Gastrocnemius medialis (tissue), 4 donors: ENCODE results near the gene BRSK1. TPM values are rescaled to one million over a fixed set of nuclear protein-coding genes. Genes with fewer than 3 reads are reported as not detected.
A peak's percentile ranks its signal among the peaks of the same experiment; 100 is the strongest.

Source experiments
- ATAC-seq, 2 donors: fragments of 150-250 bp; one replicate each; pipeline ENCODE4 v1.9.1; 2016
- DNase-seq, 2 donors: peaks; one replicate each; pipeline ENCODE4 v3.0.0-alpha.2; 2019
- H3K27ac ChIP-seq, 4 donors: fragments of 200-600 bp; sonication (generic); 1 replicate in 1 of 4; 2 replicates in 3 of 4; pipeline ENCODE4 v1.5.1; 2016 to 2018; ENCODE audit warnings: mild to moderate bottlenecking in 2 of 4, moderate library complexity in 1 of 4
- H3K27me3 ChIP-seq, 3 donors: fragments of 200-600 bp; sonication (generic) in 2 of 3; 1 replicate in 1 of 3; 2 replicates in 2 of 3; pipeline versions ENCODE4 v1.5.1 to v1.6.0; 2016 to 2019; ENCODE audit warnings: mild to moderate bottlenecking in 1 of 3, moderate library complexity in 1 of 3
- H3K36me3 ChIP-seq, 2 donors: fragments of 200-600 bp; sonication (generic) in 1 of 2; one replicate each; pipeline ENCODE4 v1.5.1; 2017 to 2018
- H3K4me1 ChIP-seq, 2 donors: fragments of 200-600 bp; sonication (generic) in 1 of 2; one replicate each; pipeline ENCODE4 v1.5.1; 2016 to 2017; ENCODE audit warnings: mild to moderate bottlenecking in 2 of 2
- H3K4me3 ChIP-seq, 4 donors: fragments of 200-600 bp; sonication (generic) in 3 of 4; 1 replicate in 1 of 4; 2 replicates in 3 of 4; pipeline ENCODE4 v1.5.1; 2016 to 2019; ENCODE audit warnings: mild to moderate bottlenecking in 2 of 4
- H3K9me3 ChIP-seq, 3 donors: fragments of 200-600 bp; sonication (generic) in 2 of 3; 1 replicate in 1 of 3; 2 replicates in 2 of 3; pipeline ENCODE4 v1.5.1; 2016 to 2019
- POLR2A ChIP-seq, 2 donors: fragments of 450-650 bp; IDR thresholded peaks; one replicate each; pipeline ENCODE4 v1.6.1; 2017; ENCODE audit warnings: antibody characterized with exemption in 2 of 2, mild to moderate bottlenecking in 2 of 2, moderate library complexity in 2 of 2
- in situ Hi-C, 4 donors: fragments of 200-750 bp; cut with MboI; loops; one replicate each; pipeline versions ENCODE4 v1.15.0 to v1.8.0; 2017; ENCODE audit warnings: low sequenced_read_pairs in 4 of 4
- intact Hi-C: fragments of 100-400 bp; cut with DNase I; formaldehyde crosslinking; loops from one replicate; pipeline ENCODE4 v1.15.1; 2023; ENCODE audit warnings: low total_unique reads
- total RNA-seq, 4 donors: library from RNA; depleted of rRNA; stranded (reverse); fragments of >200 nt; gene quantifications; one replicate each; pipeline versions ENCODE4 v1.1.0 to v1.2.3, GENCODE V29; 2016
- TF ChIP-seq, protein P1 (sequence below), 5 experiments: fragments of 450-650 bp in 3 of 5; fragments of 200-600 bp in 2 of 5; sonication (generic) in 2 of 5; IDR thresholded peaks in 4 of 5; conservative IDR thresholded peaks in 1 of 5; 1 replicate in 4 of 5; 2 replicates in 1 of 5; pipeline ENCODE4 v1.5.1; 2016 to 2019; ENCODE audit warnings: antibody characterized with exemption in 5 of 5, mild to moderate bottlenecking in 3 of 5, moderate library complexity in 3 of 5

Gene BRSK1
- total RNA-seq, 4 donors from 2014 or later = not detected

DNA sequence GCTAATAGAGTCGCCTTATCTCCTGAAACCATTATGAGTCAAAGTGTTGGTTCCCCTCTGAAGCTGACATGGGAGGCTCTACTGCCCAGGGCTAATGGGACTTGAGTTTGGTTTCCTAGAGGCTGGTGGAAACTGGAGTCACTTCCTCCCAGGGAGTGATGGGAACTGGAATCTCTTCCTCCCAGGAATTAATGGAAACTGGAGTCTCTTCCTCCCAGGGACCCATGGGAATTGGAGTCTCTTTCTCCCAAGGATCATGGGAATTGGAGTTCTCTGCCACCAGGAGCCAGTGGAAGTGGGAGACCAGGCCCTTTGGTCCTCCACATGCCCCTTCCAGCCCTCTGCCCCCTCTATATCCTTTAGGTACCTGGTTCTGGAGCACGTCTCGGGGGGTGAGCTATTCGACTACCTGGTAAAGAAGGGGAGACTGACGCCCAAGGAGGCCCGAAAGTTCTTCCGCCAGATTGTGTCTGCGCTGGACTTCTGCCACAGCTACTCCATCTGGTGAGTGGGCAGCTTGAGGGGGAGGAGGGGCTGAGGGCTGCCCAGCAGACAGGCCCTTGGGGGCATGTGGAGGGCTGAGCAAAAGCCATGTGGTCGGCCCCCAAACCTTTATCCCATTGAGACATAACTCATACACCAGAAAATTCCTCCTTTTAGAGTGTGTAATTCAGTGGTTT is 5.5 kb downstream of the BRSK1 start:
- ATAC-seq (no peak), DNase-seq (no peak)
- Histone ChIP-seq H3K27me3 (no peaks in the 10 kb centered on the region), H3K4me1 (no peaks in the 10 kb centered on the region), H3K9me3 (no peaks in the 10 kb centered on the region), H3K4me3 (no peak overlapping the region), H3K36me3 (no peaks in the 10 kb centered on the region), H3K27ac (no peak overlapping the region)
- TF ChIP-seq POLR2A (IDR thresholded peaks at IDR 0.05) = no peak
- in situ Hi-C loops (loop anchor here in 1 of 4 donors (25.0 kb wide), 1 partner anchor 123 kb away; the partner anchor contains the start of gene UBE2S), intact Hi-C loops (no loop called here)

DNA sequence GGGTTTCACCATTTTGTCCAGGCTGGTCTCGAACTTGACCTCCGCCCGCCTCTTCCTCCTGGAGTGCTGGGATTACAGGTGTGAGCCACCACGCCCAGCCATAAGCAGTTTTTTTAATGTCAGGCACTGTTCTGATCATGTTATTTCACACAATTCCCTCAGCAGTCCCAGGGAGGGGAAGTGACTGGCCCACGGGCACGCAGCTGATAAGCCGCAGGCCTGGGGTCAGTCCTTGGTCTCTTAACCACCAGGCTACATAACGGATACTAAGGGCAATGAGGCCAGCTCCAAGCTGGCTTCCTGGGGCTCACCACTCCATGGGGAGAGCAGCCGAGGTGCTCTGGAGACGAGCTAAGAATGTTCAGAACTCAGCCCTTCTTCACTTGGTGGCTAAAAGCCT is 13.5 kb downstream of the BRSK1 start:
- no peaks in the 10 kb centered on the region for H3K27me3 ChIP-seq
- H3K4me1 ChIP-seq = peaks cover 0 to 4% of the 10 kb centered on the region in 2 donors
- no peak overlapping the region for H3K27ac ChIP-seq
- H3K4me3 ChIP-seq = no peak overlapping the region
- TF ChIP-seq, protein P1, sequence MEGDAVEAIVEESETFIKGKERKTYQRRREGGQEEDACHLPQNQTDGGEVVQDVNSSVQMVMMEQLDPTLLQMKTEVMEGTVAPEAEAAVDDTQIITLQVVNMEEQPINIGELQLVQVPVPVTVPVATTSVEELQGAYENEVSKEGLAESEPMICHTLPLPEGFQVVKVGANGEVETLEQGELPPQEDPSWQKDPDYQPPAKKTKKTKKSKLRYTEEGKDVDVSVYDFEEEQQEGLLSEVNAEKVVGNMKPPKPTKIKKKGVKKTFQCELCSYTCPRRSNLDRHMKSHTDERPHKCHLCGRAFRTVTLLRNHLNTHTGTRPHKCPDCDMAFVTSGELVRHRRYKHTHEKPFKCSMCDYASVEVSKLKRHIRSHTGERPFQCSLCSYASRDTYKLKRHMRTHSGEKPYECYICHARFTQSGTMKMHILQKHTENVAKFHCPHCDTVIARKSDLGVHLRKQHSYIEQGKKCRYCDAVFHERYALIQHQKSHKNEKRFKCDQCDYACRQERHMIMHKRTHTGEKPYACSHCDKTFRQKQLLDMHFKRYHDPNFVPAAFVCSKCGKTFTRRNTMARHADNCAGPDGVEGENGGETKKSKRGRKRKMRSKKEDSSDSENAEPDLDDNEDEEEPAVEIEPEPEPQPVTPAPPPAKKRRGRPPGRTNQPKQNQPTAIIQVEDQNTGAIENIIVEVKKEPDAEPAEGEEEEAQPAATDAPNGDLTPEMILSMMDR (IDR thresholded peaks at IDR 0.05 in 4 of 5, conservative IDR thresholded peaks at IDR 0.05 in 1 of 5) = no peak
- no peak for TF ChIP-seq POLR2A (IDR thresholded peaks at IDR 0.05)
- in situ Hi-C loops (loop anchor here in 1 of 4 donors (25.0 kb wide), 1 partner anchor 115 kb away; the partner anchor contains the start of gene UBE2S), intact Hi-C loops (no loop called here)
- no peaks in the 10 kb centered on the region for H3K36me3 ChIP-seq
- H3K9me3 ChIP-seq = no peaks in the 10 kb centered on the region
- ATAC-seq = no peak
- no peak for DNase-seq

DNA sequence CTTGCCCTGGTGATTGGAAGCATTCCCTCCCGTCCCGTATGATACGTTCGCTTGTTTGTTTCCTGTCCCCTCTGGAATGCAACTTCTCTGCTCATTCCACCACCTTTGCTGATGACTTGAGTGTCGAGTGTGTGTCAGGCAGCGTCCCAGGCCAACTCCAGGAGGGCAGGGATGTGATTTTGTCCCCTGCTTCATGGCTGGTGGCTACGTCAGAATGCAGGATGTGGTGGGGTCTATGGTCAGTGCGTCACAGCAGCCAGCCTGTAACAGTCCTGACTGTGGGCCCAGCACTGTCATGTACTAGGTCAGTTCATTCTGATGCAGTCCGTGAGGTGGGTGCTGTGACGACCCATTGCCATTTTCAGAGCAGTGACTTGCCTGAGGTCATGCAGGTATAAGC is 16.2 kb downstream of the BRSK1 start:
- no peaks in the 10 kb centered on the region for H3K36me3 ChIP-seq
- intact Hi-C loops = loop anchor here (2.0 kb wide), 2 partner anchors 39 to 85 kb away; partner anchors contain the start of genes KMT5C, RPL28 and TMEM238
- no peak for ATAC-seq

DNA sequence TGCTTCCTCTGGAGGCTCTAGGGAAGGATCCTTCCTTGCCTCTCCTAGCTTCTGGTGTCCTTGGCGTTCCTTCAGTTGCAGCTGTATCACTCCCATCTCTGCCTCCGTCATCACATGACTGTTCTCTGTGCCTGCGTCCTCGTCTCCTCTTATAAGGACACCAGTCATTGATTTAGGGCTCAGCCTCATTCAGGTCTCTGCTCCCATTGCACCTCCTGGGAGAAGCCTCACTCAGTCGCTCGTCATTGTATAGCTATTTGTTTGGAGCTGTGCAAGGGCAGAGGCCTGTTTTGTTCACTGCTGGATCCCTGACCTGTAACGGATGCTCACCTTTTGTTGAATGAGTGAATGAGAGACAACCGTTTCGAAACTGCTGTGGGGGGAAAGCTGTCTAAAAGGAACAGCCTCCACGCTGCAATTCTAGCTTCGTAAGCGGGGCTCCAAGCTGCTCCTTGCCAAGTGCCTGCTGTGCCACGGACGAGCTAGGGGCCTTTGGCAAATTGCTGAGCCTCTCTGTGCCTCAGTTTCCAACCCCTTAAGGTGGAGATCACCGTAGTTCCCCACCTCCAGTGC is 17.2 kb downstream of the BRSK1 start:
- ATAC-seq (no peak), DNase-seq (no peak)
- Histone ChIP-seq H3K4me3 (peak overlapping the region in 2 of 4 donors; percentile 49 to 53), H3K27me3 (no peaks in the 10 kb centered on the region), H3K4me1 (peaks cover 0 to 4% of the 10 kb centered on the region in 2 donors), H3K27ac (no peak overlapping the region), H3K9me3 (no peaks in the 10 kb centered on the region), H3K36me3 (no peaks in the 10 kb centered on the region)
- intact Hi-C loops = loop anchor here (2.0 kb wide), 2 partner anchors 38 to 84 kb away; partner anchors contain the start of genes KMT5C, RPL28 and TMEM238
- TF ChIP-seq, protein P1 (IDR thresholded peaks at IDR 0.05 in 4 of 5, conservative IDR thresholded peaks at IDR 0.05 in 1 of 5) = no peak
- TF ChIP-seq POLR2A (IDR thresholded peaks at IDR 0.05) = no peak
- in situ Hi-C loops = no loop called here

More for the DNA sequence above, 16.2 kb downstream of the BRSK1 start:
- Histone ChIP-seq H3K9me3 (no peaks in the 10 kb centered on the region), H3K4me1 (peaks cover 0 to 4% of the 10 kb centered on the region in 2 donors), H3K27ac (no peak overlapping the region), H3K4me3 (no peak overlapping the region), H3K27me3 (no peaks in the 10 kb centered on the region)
- DNase-seq = no peak
- TF ChIP-seq POLR2A (IDR thresholded peaks at IDR 0.05) = no peak
- TF ChIP-seq, protein P1 (IDR thresholded peaks at IDR 0.05 in 4 of 5, conservative IDR thresholded peaks at IDR 0.05 in 1 of 5) = no peak
- in situ Hi-C loops = loop anchor here in 1 of 4 donors (25.0 kb wide), 1 partner anchor 112 kb away; the partner anchor contains the start of gene UBE2S
